GM19324 (cell line): Measurements from ENCODE around the gene WWTR1.
A peak's percentile ranks its signal among the peaks of the same experiment; 100 is the strongest.

Experiments
- ATAC-seq: cut with Tn5 transposase; IDR thresholded peaks from one replicate; pipeline ENCODE4 v1.9.1; 2021; ENCODE audit warnings: mild to moderate bottlenecking, moderate library complexity; ENCODE audit not compliant: unreplicated experiment, low FRiP score

WWTR1 gene

DNA sequence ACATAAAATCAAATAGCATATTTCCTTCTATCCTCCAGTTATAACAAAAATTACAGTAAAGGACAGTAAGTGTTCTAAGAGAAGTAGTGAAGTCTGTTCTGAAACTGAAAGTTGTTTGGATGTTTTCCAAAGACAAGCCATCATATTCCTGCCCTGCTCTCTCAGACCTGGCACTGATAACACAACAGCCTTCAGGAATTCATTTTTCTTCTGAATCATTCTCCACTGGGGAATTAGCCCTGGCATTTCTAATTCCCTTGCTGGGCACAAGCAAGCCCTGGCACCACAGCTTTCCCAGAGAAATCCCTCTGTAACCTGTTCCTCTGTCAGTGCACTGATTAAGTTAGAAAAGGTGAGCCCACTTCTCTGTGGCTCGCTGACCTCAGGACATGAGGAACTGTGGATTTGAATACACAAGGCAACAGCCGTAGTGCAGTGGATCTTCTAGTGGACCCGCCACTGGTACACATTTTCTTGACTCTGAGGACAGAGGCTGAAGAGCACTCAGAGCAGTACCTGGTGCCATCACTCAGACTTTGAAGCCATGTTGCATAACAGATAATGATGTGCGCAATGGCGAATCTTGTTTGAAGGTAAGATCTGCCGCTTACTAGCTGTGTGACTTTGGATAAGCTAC, 61.6 kb downstream of the WWTR1 start:
- ATAC-seq, result no peak

- no peak for ATAC-seq
These were observed 64.2 kb downstream of the WWTR1 start for GRCh38 chr3:149593418-149594160.

GRCh38 chr3:149592758-149593240, 65.0 kb downstream of the WWTR1 start:
- no peak for ATAC-seq

DNA sequence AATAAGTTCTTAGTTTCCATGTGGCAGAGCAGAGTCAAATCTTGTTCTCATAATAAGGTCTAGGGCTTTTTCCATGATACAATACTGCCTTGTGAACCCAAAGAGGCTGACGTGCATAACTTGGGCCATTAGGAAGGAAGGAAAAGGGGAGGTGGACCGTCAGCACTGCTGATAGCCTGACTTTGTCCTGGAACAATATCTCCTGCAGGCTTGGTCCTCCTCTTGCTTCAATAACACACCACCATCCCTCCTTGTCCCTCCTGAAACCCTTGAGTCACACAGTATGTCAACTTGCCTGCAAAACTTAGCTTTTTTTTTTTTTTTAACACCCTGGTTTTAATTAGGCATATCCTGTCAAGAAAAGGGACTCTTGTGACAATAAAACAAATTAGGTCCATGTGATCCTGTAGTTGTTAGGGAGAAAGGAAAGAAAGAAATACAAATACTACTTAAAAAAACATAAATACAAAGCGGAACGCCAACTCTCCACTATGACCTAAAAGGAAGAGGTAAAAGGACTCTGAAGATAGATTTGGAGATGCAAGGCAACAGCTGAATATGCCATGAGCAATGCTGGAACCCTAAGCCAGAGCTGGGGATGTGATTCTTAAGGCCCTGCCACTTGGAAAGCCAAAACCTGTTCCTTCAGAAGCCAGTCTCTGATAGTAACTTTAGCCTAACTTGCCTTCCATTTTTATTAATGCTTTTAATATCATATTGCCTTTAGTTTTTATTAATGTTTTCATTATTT, 67.0 kb downstream of the WWTR1 start:
- ATAC-seq, result no peak

- no peak for ATAC-seq
These were observed 68.5 kb downstream of the WWTR1 start for GRCh38 chr3:149589332-149589731.

- no peak for ATAC-seq
These were observed 68.9 kb downstream of the WWTR1 start for GRCh38 chr3:149588909-149589308.

GRCh38 chr3:149587383-149587782, 70.4 kb downstream of the WWTR1 start:
- no peak for ATAC-seq

GRCh38 chr3:149586871-149587270, 71.0 kb downstream of the WWTR1 start:
- no peak for ATAC-seq

DNA sequence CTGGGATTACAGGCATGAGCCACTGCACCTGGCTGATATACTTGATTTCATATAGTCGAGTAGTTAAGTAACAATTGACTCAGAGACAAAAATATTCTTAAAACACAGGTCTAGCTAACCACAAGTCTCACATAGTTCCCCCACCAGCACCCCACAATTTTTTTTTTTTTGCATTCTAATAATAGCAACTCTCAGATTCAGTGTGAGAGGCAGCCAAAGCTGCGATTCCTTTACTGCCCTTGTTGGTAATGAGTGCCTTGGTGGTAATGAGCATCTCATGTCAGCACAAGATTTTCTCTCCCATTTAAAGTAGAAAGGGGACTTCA, 72.5 kb downstream of the WWTR1 start:
- peak; percentile 97 for ATAC-seq

DNA sequence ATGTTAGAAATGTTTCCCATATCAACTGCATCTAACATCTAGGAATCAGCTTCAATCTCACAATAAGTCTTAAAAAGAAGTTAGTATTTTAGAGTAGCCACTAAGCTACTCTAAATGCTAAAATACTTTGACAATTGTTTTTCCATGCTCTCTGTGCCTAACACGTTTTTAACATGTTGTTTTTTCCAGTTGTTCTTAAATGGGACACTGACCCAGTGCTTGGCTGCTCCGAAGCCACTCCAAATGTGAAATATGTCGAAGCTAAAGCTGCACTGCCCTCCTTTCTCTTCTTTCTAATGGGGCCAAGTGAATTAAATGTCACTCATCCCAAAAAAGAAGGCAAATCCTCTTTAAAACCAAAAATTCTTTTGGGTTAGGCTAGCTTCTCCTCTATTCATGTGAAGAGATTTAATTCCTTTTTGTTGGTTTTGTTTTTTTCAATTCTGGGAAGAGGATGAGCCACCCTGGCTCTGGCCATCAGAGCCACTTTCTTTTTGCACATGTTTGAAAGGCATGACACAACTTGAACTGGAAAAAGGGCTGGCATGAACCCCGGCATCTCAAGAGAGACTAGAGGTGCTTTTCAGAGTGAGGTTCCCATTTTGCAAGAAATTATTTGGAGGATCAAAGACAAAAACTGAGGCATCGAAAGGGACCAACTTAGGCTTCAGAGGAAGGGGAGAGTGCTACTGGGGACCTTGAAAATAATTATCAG, 73.7 kb downstream of the WWTR1 start:
- no peak for ATAC-seq

DNA sequence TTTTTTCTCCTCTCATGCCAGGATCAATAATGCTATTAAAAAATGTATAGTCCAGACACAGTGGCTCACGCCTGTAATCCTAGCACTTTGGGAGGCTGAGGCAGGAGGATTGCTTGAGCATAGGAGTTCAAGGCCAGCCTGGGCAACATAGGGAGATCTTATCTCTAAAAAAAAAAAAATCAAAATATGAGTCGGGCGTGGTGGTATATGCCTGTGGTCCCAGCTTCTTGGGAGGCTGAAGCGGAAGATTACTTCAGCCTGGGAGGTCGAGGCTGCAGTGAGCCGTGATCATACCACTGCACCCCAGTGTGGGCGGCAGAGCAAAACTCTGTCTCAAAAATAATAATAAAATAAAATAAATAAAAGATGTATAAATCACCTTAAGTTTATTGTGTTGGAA, 75.4 kb downstream of the WWTR1 start:
- no peak for ATAC-seq

DNA sequence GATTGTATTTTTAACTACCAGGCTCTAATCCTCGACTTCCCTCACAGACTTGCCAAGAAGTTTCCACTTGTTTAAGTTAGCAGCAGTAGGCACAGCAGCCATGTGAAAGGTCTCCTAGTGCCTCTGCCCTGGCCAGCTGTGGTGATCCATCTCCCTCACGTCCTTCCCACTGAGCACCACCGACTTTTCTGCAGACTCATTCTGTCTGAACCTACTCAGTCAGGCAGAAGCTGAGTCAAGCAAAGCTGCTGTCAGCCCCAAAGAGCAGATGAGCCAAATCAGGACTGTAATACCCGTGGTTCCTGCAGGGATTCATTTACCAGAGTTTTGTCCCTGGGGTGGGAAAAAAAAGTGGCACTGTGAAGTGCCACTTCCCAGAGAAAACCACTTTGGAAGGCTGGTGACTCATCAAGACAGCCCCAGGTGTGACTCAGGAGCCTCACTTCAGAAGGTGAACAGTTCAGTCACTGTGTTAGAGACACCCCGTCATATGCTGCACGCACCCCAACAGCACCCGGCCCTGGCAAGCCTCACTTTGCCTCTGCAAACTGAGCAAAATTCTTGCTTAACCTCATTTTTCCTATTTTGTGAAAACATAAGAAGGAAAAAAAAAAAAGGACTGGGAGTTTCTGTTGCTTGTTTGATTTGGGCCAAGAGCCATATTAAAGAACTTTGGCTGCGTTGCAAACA, 76.0 kb downstream of the WWTR1 start:
- no peak for ATAC-seq

- ATAC-seq, result no peak
These were observed 76.6 kb downstream of the WWTR1 start for GRCh38 chr3:149581248-149581647.

- no peak for ATAC-seq
These were observed 77.8 kb downstream of the WWTR1 start for GRCh38 chr3:149579838-149580542.

- no peak for ATAC-seq
These were observed 78.7 kb downstream of the WWTR1 start for GRCh38 chr3:149579161-149579560.

GRCh38 chr3:149577801-149578200, 80.0 kb downstream of the WWTR1 start:
- ATAC-seq, result no peak

- no peak for ATAC-seq
These were observed 81.8 kb downstream of the WWTR1 start for GRCh38 chr3:149575961-149576564.

GRCh38 chr3:149575213-149575960, 82.4 kb downstream of the WWTR1 start:
- ATAC-seq, result no peak
